HEK293 (cell line): Measurements from ENCODE around the gene TMEM184B.

Experiments
- CTCF ChIA-PET: fragments of 350-600 bp; formaldehyde crosslinking; extraction: SDS; loops from one replicate; lab custom pipeline; 2021; ENCODE audit warnings: antibody characterized with exemption; lab: Yijun Ruan, JAX
- POLR2A ChIA-PET: fragments of 300-600 bp; formaldehyde crosslinking; extraction: SDS; loops from one replicate; lab custom pipeline; 2020; ENCODE audit warnings: antibody characterized with exemption, inconsistent platforms; lab: Yijun Ruan, JAX
- H3K27ac ChIP-seq: fragments of 200-500 bp; sonication (Bioruptor generic); 2 replicates; pipeline ENCODE4 v1.5.1; 2014; ENCODE audit warnings: low read depth, low read length, control low read depth, inconsistent platforms; ENCODE audit errors: extremely low read depth
- H3K36me3 ChIP-seq, 2 experiments: fragments of 200-500 bp in 1 of 2; sonication (Bioruptor generic) in 1 of 2; 1 replicate in 1 of 2; 2 replicates in 1 of 2; pipeline ENCODE4 v1.5.1; 2014 to 2017; ENCODE audit warnings: inconsistent platforms in 2 of 2, low read length in 2 of 2; ENCODE audit not compliant: control insufficient read depth in 2 of 2, insufficient read depth in 1 of 2
- H3K4me1 ChIP-seq: fragments of 200-500 bp; sonication (Bioruptor generic); 2 replicates; pipeline ENCODE4 v1.5.1; 2014; ENCODE audit warnings: mild to moderate bottlenecking, low read length, inconsistent platforms; ENCODE audit not compliant: control insufficient read depth, insufficient read depth
- H3K4me3 ChIP-seq: 2 replicates; pipeline ENCODE4 v1.5.1; 2011; ENCODE audit warnings: low read depth, mild to moderate bottlenecking, control low read depth, low read length, moderate library complexity
- H3K9me3 ChIP-seq: fragments of 200-500 bp; sonication (Bioruptor generic); 2 replicates; pipeline ENCODE4 v1.5.1; 2014; ENCODE audit warnings: low read depth, low read length, inconsistent platforms; ENCODE audit not compliant: control insufficient read depth, insufficient read depth
- GLIS1 ChIP-seq: fragments of 450-650 bp; formaldehyde crosslinking; IDR thresholded peaks from 2 replicates; pipeline ENCODE4 v1.5.1; 2016; ENCODE audit warnings: missing biosample characterization, missing genetic modification characterization
- KLF10 ChIP-seq: fragments of 450-650 bp; IDR thresholded peaks from 2 replicates; pipeline ENCODE4 v1.5.1; 2018; ENCODE audit warnings: missing biosample characterization, mild to moderate bottlenecking, missing genetic modification characterization
- KLF7 ChIP-seq: fragments of 450-650 bp; formaldehyde crosslinking; IDR thresholded peaks from 2 replicates; pipeline ENCODE4 v1.5.1; 2016; ENCODE audit warnings: missing biosample characterization, missing genetic modification characterization, borderline replicate concordance
- TCF7L2 ChIP-seq: IDR thresholded peaks from 2 replicates; pipeline ENCODE4 v1.6.1; 2011; ENCODE audit warnings: low read depth, mild to moderate bottlenecking, inconsistent platforms, low read length, moderate library complexity, borderline replicate concordance
- YY1 ChIP-seq: fragments of 450-650 bp; formaldehyde crosslinking; IDR thresholded peaks from 2 replicates; pipeline ENCODE4 v1.5.1; 2018; ENCODE audit warnings: missing biosample characterization, missing genetic modification characterization
- ZFP41 ChIP-seq: fragments of 450-650 bp; formaldehyde crosslinking; IDR thresholded peaks from 2 replicates; pipeline ENCODE4 v1.5.1; 2016; ENCODE audit warnings: missing biosample characterization, missing genetic modification characterization, borderline replicate concordance
- ZNF132 ChIP-seq: fragments of 450-650 bp; formaldehyde crosslinking; IDR thresholded peaks from 2 replicates; pipeline ENCODE4 v1.5.1; 2017; ENCODE audit warnings: missing biosample characterization, missing genetic modification characterization, borderline replicate concordance
- ZNF175 ChIP-seq: fragments of 450-650 bp; formaldehyde crosslinking; IDR thresholded peaks from 2 replicates; pipeline ENCODE4 v1.5.1; 2016; ENCODE audit warnings: missing biosample characterization, missing genetic modification characterization
- ZNF202 ChIP-seq: fragments of 450-650 bp; formaldehyde crosslinking; IDR thresholded peaks from 2 replicates; pipeline ENCODE4 v1.5.1; 2016; ENCODE audit warnings: missing biosample characterization, missing genetic modification characterization, borderline replicate concordance
- ZNF292 ChIP-seq: fragments of 450-650 bp; formaldehyde crosslinking; IDR thresholded peaks from 2 replicates; pipeline ENCODE4 v1.5.1; 2016; ENCODE audit warnings: low read depth, missing biosample characterization, missing genetic modification characterization, borderline replicate concordance
- ZNF324 ChIP-seq: fragments of 450-650 bp; formaldehyde crosslinking; IDR thresholded peaks from 2 replicates; pipeline ENCODE4 v1.5.1; 2016; ENCODE audit warnings: missing biosample characterization, missing genetic modification characterization
- ZNF394 ChIP-seq: fragments of 450-650 bp; formaldehyde crosslinking; IDR thresholded peaks from 2 replicates; pipeline ENCODE4 v1.5.1; 2016; ENCODE audit warnings: missing biosample characterization, missing genetic modification characterization, mild to moderate bottlenecking, moderate library complexity, borderline replicate concordance
- ZNF426 ChIP-seq: fragments of 450-650 bp; formaldehyde crosslinking; IDR thresholded peaks from 2 replicates; pipeline ENCODE4 v1.5.1; 2017; ENCODE audit warnings: missing biosample characterization, missing genetic modification characterization, mild to moderate bottlenecking, inconsistent platforms, moderate library complexity
- ZNF544 ChIP-seq: fragments of 450-650 bp; formaldehyde crosslinking; IDR thresholded peaks from 2 replicates; pipeline ENCODE4 v1.5.0; 2017; ENCODE audit warnings: missing biosample characterization, missing genetic modification characterization
- ZNF596 ChIP-seq: fragments of 450-650 bp; IDR thresholded peaks from 2 replicates; pipeline ENCODE4 v1.5.0; 2018; ENCODE audit warnings: missing biosample characterization, mild to moderate bottlenecking, missing genetic modification characterization, moderate library complexity
- ZNF600 ChIP-seq: fragments of 450-650 bp; formaldehyde crosslinking; IDR thresholded peaks from 2 replicates; pipeline ENCODE4 v1.5.1; 2016; ENCODE audit warnings: missing biosample characterization, missing genetic modification characterization
- ZNF677 ChIP-seq: fragments of 450-650 bp; IDR thresholded peaks from 2 replicates; pipeline ENCODE4 v1.5.0; 2018; ENCODE audit warnings: missing biosample characterization, mild to moderate bottlenecking, missing genetic modification characterization, moderate library complexity
- TF ChIP-seq, protein P1 (sequence below): IDR thresholded peaks from 2 replicates; pipeline ENCODE4 v1.6.1; 2011; ENCODE audit warnings: mild to moderate bottlenecking, low read depth, low read length, borderline replicate concordance
- TF ChIP-seq, protein P2 (sequence below): fragments of 450-650 bp; formaldehyde crosslinking; IDR thresholded peaks from 2 replicates; pipeline ENCODE4 v1.5.1; 2017; ENCODE audit warnings: missing biosample characterization, missing genetic modification characterization
- TF ChIP-seq, protein P3 (sequence below): fragments of 450-650 bp; formaldehyde crosslinking; IDR thresholded peaks from 2 replicates; pipeline ENCODE4 v1.5.1; 2016; ENCODE audit warnings: missing biosample characterization, missing genetic modification characterization
- TF ChIP-seq, protein P4 (sequence below): fragments of 450-650 bp; formaldehyde crosslinking; IDR thresholded peaks from 2 replicates; pipeline ENCODE4 v1.5.1; 2017; ENCODE audit warnings: missing biosample characterization, missing genetic modification characterization
- TF ChIP-seq, protein P5 (sequence below): fragments of 450-650 bp; formaldehyde crosslinking; IDR thresholded peaks from 2 replicates; pipeline ENCODE4 v1.5.1; 2016; ENCODE audit warnings: missing biosample characterization, missing genetic modification characterization, low read depth

Gene TMEM184B

DNA sequence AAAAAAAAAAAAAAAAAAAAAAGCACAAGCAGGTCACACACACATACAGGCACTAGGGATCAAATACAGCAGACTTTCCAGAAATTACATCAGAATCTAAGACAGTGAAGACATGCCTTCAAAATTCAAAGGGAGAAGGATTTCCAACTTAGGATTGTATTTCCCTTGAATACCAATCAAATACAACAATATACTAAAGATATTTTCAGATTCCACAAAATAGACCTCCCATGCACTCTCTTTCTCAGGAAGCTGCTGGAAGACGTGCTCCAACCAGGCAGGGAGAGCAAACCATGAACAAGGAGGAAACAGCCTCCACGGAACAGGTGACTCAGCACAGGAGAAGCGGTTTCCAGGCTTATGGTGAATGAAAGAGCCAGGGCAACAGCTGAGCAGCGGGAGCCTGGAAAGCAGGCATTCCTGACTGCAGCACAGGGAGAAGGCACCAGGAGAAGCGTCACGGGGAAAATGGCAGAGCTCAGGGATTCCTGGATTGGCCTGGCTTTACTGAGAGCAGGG, 32.0 kb downstream of the TMEM184B start (continued):
- TF ChIP-seq, protein P1, sequence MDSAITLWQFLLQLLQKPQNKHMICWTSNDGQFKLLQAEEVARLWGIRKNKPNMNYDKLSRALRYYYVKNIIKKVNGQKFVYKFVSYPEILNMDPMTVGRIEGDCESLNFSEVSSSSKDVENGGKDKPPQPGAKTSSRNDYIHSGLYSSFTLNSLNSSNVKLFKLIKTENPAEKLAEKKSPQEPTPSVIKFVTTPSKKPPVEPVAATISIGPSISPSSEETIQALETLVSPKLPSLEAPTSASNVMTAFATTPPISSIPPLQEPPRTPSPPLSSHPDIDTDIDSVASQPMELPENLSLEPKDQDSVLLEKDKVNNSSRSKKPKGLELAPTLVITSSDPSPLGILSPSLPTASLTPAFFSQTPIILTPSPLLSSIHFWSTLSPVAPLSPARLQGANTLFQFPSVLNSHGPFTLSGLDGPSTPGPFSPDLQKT, result no peak
- TF ChIP-seq, protein P2, sequence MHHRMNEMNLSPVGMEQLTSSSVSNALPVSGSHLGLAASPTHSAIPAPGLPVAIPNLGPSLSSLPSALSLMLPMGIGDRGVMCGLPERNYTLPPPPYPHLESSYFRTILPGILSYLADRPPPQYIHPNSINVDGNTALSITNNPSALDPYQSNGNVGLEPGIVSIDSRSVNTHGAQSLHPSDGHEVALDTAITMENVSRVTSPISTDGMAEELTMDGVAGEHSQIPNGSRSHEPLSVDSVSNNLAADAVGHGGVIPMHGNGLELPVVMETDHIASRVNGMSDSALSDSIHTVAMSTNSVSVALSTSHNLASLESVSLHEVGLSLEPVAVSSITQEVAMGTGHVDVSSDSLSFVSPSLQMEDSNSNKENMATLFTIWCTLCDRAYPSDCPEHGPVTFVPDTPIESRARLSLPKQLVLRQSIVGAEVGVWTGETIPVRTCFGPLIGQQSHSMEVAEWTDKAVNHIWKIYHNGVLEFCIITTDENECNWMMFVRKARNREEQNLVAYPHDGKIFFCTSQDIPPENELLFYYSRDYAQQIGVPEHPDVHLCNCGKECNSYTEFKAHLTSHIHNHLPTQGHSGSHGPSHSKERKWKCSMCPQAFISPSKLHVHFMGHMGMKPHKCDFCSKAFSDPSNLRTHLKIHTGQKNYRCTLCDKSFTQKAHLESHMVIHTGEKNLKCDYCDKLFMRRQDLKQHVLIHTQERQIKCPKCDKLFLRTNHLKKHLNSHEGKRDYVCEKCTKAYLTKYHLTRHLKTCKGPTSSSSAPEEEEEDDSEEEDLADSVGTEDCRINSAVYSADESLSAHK (tag by site-specific recombination), result peak; percentile 96
- TF ChIP-seq YY1 (tag by site-specific recombination), result no peak
- no peak for TF ChIP-seq ZNF426 (tag by site-specific recombination)
- TF ChIP-seq, protein P3, sequence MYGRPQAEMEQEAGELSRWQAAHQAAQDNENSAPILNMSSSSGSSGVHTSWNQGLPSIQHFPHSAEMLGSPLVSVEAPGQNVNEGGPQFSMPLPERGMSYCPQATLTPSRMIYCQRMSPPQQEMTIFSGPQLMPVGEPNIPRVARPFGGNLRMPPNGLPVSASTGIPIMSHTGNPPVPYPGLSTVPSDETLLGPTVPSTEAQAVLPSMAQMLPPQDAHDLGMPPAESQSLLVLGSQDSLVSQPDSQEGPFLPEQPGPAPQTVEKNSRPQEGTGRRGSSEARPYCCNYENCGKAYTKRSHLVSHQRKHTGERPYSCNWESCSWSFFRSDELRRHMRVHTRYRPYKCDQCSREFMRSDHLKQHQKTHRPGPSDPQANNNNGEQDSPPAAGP (tag by site-specific recombination), result no peak

DNA sequence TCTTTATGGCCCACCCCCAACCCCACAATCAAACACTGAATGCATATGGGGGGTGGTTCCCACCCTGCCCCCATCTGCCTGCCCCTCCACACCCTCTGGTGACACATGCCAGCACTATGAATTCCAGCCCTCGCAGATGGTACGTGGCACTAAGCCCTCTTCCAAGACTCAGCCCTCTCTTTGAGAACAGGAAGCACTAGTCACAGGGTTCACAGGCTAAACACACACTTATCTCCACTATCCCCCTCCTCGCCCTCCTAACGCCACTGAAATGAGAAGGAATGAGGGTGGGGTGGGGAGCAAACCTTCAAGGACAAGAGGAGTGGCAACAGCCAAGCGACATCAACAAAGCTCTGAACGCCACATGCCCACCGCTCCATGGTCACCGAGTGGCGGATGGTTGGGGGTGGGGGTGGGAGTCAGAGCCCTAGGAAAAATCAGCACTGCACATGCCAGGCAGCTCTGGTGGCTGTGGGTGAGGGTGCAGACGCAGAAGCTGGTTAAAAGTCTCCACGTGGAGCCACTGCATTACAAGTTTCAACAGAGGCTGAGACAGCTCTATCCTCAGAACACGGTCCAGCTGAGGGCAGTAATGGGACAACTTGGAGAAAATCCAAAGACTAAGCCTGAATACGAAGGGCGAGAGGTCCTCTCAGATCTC, 33.6 kb downstream of the TMEM184B start:
- H3K4me1 ChIP-seq, result no peaks in the 10 kb centered on the region

DNA sequence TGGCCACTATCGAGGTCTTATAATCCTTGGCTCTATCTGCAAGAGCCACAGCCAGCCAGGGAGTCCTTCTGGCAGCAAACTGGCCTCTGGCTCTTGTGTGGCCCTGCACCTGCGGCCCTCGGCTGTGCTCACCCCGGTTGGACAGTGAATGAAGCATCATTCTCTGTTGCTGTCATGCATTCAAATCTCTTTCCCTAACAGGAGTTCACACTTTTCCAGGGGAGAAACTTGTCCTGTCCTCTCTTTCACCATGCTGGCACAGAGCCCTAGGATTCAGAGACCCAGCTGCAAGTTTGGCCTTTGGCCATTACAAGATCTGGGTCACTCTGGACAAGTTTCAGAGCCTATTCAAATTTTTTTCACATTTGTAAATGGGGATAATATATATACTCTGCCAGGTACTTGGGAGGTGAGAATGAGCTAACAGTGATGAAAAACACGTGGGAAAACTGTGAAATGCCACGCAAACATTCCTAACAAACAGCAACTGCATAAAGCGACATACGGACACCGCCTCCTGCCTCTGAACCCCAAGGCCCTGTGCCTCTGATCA, 34.2 kb downstream of the TMEM184B start:
- H3K36me3 ChIP-seq, result peaks cover 0 to 69% of the 10 kb centered on the region in 2 experiments; a peak in 2 of 3 replicates
- CTCF ChIA-PET, result interaction anchor here (1.9 kb wide), 1 partner anchor 23 kb away, joined by 5 read pairs; no protein-coding TSS in a partner anchor
- no peaks in the 10 kb centered on the region for H3K4me1 ChIP-seq
- H3K9me3 ChIP-seq, result no peaks in the 10 kb centered on the region
- H3K4me3 ChIP-seq, result no peak overlapping the region
- POLR2A ChIA-PET, result no interaction called here
- H3K27ac ChIP-seq, result no peak overlapping the region
- no peak for TF ChIP-seq ZNF677 (tag by site-specific recombination)
- TF ChIP-seq ZNF596, result no peak
- no peak for TF ChIP-seq KLF10 (tag by site-specific recombination)
- no peak for TF ChIP-seq ZNF544 (tag by site-specific recombination)
- no peak for TF ChIP-seq GLIS1 (tag by site-specific recombination)
- no peak for TF ChIP-seq ZNF324
- no peak for TF ChIP-seq ZNF202 (tag by site-specific recombination)
- TF ChIP-seq ZNF132 (tag by site-specific recombination), result no peak
- no peak for TF ChIP-seq ZNF394 (tag by site-specific recombination)
- TF ChIP-seq TCF7L2, result no peak
- TF ChIP-seq, protein P4, sequence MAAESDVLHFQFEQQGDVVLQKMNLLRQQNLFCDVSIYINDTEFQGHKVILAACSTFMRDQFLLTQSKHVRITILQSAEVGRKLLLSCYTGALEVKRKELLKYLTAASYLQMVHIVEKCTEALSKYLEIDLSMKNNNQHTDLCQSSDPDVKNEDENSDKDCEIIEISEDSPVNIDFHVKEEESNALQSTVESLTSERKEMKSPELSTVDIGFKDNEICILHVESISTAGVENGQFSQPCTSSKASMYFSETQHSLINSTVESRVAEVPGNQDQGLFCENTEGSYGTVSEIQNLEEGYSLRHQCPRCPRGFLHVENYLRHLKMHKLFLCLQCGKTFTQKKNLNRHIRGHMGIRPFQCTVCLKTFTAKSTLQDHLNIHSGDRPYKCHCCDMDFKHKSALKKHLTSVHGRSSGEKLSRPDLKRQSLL (tag by site-specific recombination), result no peak
- no peak for TF ChIP-seq KLF7
- TF ChIP-seq ZFP41 (tag by site-specific recombination), result no peak
- TF ChIP-seq ZNF600, result no peak

More for the DNA sequence above, 33.6 kb downstream of the TMEM184B start:
- H3K9me3 ChIP-seq, result no peaks in the 10 kb centered on the region
- no peak overlapping the region for H3K4me3 ChIP-seq
- no peak overlapping the region for H3K27ac ChIP-seq
- POLR2A ChIA-PET, result interaction anchor here (0.8 kb wide), 2 partner anchors 93 to 159 kb away, joined by 3 read pairs; no protein-coding TSS in a partner anchor
- TF ChIP-seq ZNF175 (tag by site-specific recombination) (no peak), ZNF596 (no peak), ZNF292 (no peak)
- TF ChIP-seq, protein P5, sequence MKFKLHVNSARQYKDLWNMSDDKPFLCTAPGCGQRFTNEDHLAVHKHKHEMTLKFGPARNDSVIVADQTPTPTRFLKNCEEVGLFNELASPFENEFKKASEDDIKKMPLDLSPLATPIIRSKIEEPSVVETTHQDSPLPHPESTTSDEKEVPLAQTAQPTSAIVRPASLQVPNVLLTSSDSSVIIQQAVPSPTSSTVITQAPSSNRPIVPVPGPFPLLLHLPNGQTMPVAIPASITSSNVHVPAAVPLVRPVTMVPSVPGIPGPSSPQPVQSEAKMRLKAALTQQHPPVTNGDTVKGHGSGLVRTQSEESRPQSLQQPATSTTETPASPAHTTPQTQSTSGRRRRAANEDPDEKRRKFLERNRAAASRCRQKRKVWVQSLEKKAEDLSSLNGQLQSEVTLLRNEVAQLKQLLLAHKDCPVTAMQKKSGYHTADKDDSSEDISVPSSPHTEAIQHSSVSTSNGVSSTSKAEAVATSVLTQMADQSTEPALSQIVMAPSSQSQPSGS, result no peak
- CTCF ChIA-PET, result interaction anchor here (0.7 to 1.9 kb wide), 2 partner anchors 23 to 185 kb away, joined by 3 to 5 read pairs; no protein-coding TSS in a partner anchor
- peaks cover 0 to 69% of the 10 kb centered on the region in 2 experiments; a peak in 2 of 3 replicates for H3K36me3 ChIP-seq
